ENCODE data around the gene CATSPERB.
A peak's percentile ranks its signal among the peaks of the same experiment; 100 is the strongest.

- TF ChIP-seq POLR2A (IDR thresholded peaks at IDR 0.05) (no peak), CTCF (IDR thresholded peaks at IDR 0.05) (peak; percentile 33 to 72 (median 60))
Observed at GRCh38 chr14:91649930-91650329, 82.0 kb downstream of the CATSPERB start.

Data from heart left ventricle (tissue), 13 donors.